HUDEP-2 (cell line): Measurements from ENCODE around the gene EFR3B.
"Not testable (repeated sequence)": the region's sequence is repeated elsewhere in the genome, so short reads cannot be mapped to it uniquely, and the experiment has no call there.

ENCODE experiments used
- DNase-seq, 76 experiments: peaks; one replicate each; lab custom pipeline; 2025; ENCODE audit not compliant: unreplicated experiment in 76 of 76; lab: John Stamatoyannopoulos, UW

EFR3B gene

DNA sequence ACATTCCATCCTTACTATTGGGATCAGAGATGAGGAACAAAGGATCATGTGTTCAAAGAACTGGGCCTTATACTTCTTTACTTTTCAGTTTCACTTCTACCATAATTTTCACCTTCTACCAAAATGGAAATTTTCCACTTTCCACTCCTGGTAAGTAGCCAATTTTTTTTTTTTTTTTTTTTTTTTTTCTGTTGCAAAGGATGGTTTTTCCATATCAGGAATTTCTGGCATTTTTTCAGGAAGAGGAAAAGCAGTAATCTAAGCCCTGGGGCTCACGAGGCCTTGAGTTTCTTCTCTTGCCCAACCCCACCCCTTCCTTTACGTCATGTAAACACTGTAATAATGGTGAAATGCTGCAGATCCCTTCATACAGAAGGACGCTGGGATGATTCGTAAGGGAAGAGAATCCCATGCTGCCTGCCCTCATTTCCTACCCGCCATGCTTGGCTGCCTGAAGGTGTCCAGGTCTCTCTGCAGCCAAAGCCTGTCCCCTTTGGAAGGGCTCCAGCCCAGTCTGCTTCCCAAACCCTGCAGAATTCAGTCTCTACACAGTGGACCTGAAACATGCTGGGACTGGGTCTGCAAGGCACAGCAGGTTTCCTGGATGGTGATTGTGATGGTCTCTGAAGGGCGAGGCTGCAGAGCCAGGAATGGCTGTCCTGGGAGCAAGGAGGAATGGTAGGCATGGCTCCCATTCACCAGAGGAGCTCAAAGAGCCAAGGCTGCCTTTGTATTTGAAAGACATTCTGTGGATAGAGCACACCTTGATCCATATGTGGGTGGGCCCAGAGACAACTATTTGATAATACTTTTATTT lies 57.0 kb downstream of the EFR3B start:
- DNase-seq: no peak

DNA sequence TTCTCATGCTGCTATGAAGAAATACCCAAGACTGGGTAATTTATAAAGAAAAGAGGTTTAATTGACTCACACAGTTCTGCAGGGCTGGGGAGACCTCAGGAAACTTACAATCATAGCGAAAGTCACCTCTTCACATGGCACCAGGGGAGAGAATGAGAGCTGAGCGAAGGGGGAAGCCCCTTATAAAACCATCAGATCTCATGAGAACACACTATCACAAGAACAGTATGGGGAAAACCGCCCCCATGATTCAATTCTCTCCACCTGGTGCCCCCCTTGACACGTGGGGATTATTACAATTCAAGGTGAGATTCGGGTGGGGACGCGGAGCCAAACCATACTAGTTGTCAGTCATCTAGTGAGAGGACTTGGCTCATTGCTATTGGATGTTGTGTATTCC lies 60.5 kb downstream of the EFR3B start:
- not testable (repeated sequence) for DNase-seq

DNA sequence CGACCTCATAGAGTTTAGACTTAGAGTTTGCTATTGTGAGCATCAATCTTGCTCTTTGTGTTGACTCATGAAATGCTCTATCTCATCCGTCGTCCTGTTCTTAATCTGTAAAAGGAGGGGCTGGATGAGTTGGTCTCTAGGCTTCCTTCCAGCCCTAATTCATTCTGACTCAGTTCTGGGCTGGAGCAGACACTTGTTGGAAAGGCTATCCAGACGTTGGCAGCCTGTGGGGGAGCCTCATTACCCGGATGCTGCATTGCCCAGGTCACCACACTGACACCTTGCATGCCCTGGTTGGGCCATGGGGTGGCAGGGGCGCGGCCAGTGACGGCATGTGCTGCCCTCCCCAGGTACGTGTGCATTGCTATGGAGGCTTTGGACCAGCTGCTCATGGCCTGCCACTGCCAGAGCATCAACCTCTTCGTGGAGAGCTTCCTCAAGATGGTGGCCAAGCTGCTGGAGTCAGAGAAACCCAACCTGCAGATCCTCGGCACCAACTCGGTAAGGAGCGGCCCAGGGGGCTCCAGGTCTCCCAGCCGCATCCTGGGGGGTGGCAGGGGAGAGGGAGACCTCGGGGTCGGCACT lies 61.5 kb downstream of the EFR3B start:
- no peak for DNase-seq

DNA sequence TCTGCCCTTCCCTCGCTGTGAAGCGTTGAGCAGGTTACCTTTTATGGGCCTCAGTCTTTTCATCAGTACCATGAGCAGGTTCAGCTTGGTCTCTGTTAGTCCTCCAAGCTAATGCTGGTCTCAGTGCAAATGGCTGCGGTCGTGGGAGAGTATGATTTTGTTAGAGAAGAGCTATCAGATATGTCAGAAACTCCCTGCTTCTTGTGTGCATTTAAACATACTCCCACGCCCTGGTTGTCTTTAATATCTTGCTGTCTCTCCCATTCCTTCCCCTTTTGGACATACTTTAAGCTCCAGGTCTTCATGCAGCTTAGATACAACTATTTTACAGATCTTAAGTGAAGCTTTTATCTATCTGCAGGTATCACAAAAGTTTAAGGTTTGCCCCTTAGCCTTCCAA lies 62.9 kb downstream of the EFR3B start:
- no peak for DNase-seq

DNA sequence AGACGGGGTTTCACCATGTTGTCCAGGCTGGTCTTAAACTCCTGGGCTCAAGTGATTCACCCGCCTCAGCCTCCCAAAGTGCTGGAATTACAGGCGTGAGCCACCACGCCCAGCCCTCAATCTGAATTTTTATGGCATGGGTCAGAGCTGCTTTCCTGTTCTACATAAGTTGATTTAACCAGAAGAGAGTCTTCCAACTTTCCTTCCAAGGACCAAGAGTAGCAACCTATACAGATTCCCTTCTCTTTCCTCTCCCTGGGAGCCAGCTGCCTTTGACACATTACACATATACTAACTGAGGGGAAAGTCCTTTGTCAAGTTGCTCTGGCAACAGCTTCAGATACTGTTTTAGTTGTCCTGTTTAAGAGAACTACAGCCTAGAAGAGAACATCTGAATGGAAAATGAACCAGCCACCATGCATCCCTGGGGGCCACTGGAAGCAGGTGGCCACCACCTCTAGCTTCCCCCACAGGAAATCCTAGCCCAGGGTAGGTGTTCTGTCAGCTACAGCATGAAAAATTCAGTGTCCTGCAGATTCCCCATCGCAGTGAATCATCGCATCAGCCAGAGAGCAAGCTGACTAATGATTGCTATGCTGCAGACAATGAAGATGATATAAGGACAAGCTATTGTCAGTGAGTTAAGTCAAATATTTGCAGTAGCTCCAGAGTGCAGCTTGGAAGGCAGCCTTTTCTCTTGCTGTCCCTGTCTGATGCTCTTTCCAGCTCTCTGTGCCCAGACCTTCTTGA lies 63.6 kb downstream of the EFR3B start:
- no peak for DNase-seq

DNA sequence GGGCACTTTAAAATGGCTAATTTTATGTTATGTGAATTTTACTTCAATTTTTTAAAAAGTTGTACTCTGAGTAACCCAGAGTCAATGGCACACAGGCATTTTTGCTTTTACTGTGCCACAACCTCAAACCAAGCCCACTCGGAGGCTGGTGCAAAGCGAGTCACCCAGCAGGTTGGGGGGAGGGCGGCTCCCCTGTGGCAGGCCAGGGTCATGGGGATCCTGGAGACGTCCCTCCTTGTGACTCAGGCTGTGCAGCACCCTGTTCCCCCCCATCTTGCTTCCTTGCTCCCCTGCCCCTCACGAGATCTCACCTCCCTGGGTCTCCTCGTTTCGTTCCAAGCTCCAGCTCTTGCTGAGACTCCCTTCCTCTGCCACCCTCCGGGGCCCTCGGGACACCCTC lies 67.9 kb downstream of the EFR3B start:
- no peak for DNase-seq

DNA sequence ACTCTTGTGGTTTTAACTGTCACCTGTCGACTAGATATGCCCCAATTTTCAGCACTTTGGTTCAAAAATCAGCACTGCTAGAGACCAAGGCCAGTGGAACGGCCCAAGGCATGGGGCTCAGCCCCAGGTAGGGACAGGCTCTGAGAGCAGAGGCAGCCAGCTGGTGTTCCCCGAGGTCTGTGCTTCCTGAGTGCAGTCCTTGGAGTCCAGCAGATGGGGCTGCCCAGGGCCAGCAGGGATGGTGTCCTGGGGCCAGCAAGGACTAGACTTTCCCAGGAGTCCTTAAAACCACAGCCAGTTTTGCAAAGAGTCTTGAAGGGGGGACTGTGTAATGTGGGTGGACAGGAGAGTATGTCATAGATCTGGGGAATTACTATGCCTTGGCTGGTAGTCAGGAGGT lies 70.2 kb downstream of the EFR3B start:
- no peak for DNase-seq

DNA sequence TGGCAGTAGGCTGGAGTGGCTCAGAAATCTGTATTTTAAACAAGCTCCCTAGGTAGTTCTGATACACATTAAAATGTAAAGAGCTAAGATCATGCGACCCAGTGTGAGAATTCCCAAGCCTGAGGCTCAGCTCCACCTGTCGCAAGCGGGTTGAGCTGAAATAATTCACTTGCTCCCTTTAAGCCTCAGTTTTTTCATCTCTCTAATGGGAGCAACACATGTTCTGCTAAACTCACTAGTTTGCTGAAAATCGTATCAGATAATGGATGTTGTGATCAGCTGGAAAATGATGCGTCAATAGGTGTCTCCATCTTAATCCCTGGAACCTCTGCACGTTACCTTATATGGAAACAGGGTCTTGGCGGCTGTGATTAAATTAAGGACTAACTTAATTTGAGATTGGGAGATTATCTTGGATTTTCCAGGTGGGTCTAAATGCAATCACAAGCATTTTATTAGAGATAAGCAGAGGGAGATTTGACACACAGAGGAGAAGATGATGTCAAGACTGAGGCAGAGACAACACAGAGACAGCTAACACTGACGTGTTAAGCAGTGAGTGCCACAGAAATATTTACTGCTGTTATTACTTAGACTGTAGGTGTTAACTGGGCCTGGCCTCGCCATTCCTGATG lies 73.5 kb downstream of the EFR3B start:
- no peak for DNase-seq

DNA sequence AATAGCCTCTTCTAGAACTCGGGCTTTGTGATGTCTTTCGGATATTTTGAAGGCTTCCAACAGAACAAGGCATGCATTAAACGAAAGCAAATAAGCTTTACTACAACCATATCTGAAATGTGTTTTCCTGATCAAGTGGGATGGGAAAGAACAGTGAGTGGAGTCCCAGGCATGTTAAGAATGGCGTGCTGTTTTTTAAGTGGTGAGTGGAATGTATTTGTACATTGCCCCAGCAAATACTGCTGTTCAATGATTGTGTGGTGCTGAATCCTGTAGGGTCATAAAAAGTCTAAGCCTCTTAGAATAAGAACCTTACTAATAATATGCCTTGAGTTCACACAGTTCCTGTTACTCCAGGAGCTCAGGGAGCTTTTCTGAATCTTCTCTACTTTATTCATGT lies 74.0 kb downstream of the EFR3B start:
- no peak for DNase-seq

DNA sequence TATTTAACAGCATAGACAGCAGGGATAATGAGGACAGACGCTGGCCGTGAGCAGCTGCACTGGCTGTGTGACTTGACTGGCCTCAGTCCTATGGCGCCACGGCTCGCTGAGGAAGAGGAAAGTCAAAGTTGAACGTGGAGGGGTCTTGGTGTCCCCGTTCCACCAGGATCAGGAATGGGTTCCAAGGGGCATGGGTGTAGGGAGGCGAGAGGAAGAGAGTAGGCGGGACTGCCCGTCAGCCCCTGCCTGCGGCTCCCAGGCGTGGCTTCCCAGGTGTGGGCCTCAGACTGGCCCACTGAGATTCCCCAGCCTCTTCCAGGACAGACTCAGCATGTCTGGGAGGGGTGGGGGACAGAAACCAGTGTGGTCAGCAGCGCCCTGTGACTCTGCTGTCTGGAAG lies 75.1 kb downstream of the EFR3B start:
- no peak for DNase-seq

DNA sequence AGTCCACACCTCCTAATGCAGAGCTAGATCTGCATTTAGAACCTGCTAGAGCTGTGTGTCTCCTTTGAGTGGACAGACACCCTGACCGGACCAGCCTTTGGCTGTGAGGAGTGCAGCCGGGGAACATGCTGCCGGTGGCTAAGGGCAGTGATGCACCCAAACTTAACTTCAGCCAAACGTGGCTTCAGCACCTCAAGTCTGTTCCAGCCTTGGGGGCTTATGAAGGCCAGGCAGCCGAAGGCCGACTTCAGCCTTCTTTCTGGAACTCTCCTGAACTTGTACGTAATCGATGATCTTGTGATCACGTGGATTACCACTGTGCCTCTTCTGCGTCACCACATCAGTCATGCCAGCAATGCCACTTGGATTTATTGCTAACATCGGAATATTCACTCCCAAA lies 77.4 kb downstream of the EFR3B start:
- no peak for DNase-seq

DNA sequence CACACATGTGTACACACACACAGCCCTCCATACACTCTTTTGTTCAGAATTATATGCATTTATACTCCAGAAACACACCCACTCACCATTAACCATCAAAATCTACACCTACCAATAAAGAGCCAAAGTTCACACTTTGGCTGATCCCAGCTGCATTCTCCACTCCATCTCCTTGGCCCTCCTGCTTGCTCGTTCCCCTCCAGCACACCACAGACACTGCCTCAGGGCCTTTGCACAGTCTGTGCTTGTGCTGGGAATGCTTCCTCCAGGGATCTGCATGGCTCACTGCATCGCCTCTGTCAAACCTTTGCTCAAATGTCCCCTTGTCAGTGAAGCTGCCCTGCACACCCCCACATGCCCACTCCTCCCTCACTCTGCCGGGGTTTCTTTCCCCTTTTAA lies 80.5 kb downstream of the EFR3B start:
- no peak for DNase-seq

DNA sequence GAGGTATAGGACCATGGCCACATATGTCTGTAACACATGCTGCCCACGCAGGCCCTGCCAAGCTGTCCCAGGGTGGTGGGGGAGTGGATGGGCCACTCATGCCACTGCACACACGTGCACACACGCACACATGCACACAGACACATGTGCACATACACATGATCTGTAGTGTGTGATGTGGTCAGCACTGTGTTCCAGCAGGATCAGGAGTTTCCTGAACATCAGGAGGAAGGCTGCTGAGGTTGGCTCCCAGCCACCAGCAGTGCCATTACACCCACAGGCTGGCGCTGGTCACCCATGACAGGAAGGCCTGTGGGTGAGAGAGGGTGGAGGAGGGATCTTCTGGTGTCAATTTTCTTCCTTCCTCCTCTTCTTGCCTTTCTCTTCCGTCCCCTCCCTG lies 81.8 kb downstream of the EFR3B start:
- DNase-seq: no peak

DNA sequence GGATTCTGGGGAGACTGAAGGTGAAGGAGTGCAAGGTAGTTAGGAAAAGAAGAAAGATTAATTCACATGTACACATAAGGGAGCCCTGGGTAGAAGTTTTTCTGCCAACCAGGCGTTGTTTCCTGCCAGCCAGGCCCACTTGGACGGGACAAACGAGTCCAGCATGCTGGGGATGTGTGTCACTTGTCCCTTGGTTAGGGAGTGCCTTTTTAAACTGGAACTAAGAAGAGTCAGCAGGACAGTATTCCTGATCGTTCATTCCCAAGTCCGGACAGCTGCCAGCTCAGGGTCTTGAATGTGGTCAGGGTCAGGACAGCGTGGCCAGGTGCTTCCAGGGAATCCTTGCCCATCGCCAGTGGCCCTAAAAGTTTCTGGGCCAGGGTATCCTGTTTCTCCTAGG lies 83.3 kb downstream of the EFR3B start:
- DNase-seq: no peak

DNA sequence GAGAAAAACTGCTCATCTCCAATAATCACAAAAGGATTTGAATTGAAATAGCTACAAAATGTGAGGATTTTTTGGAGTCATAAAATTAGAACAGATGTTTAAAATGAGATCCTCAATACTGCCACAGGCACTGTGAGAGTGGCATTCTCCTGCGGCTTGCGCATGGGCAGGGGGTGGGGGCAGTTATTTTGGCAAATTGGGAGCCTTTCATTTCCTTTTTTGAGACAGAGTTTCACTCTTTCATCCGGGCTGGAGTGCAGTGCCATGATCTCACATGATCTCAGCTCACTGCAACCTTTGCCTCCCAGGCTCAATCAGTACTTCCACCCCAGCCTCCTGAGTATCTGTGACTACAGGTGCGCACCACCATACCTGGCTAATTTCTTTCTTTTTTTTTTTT lies 84.1 kb downstream of the EFR3B start:
- no peak for DNase-seq

DNA sequence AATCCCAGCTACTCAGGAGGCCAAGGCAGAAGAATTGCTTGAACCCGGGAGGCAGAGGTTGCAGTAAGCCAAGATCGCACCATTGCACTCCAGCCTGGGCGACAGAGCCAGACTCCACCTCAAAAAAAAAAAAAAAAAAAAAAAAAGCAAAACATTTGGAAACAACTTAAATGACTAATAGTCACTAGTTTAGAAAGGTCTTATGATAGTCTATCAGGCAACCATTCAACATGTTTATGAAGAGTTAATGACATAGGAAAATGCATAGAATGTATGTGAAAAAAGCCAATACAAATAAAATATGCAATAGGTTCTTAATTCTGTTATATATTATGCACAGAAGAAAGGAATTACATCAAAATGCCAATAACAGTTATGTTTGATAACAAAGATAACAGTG lies 85.2 kb downstream of the EFR3B start:
- DNase-seq: not testable (repeated sequence)

DNA sequence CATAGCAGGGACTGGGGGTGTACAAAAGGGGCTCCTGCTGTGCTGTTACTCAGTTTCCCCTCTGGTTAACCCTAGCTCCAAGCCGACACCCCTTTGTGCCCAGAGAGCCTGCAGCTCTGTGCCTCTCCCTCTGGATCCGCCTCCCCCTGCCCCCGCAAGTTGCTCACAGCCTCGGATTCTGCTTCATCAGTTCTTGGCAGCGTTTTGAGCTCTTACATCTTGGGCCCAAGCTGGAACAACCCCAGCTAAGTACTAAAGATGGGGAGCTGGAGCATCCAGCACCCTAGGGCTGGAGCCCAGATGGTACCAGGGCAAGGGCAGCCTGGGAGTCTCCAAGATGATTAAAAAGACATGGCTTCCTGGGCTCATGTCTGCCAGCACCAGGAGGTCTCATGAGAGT lies 85.8 kb downstream of the EFR3B start:
- DNase-seq: no peak

DNA sequence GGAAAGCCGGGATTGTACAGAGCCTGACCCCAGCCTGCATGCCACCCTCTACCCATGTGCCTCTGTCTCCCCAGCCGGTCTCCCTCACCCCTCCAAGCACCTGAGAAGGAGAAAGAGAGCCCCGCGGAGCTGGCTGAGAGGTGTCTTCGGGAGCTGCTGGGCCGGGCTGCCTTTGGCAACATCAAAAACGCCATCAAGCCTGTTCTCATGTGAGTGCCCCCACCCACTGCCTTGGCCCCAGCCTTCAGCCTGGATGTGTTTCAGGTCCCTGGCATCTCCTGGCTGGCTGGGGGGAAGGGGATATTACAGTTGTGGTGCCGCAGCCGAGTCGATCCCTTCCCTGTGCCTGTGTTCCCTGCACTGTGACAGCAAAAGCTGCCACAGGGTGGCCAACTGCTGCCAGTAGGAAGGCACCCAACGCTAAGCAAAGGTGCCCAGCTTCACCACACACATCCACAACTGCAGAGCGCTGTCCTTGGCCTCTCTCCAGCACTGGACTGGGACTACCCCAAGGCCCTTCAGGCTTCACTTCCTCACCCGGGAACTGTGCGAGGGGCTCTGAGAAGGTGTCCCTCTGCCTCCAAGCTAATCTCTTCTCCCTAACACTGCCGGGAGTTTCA lies 88.1 kb downstream of the EFR3B start:
- DNase-seq: peak in 4 of 76 experiments; percentile 6 to 23 (median 8)

DNA sequence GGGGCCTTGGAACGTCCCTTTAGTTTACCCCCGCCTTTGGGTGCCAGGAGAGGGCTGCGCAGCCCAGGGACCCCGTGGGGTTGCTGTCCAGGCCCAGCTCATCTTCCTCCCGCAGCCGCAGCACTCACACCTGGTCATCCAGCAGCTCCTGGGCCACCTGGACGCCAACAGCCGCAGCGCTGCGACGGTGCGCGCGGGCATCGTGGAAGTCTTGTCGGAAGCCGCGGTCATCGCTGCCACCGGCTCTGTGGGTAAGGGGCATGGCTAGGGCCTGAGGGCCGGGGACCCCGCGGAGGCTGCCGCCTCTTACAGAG lies 89.3 kb downstream of the EFR3B start:
- DNase-seq: no peak

DNA sequence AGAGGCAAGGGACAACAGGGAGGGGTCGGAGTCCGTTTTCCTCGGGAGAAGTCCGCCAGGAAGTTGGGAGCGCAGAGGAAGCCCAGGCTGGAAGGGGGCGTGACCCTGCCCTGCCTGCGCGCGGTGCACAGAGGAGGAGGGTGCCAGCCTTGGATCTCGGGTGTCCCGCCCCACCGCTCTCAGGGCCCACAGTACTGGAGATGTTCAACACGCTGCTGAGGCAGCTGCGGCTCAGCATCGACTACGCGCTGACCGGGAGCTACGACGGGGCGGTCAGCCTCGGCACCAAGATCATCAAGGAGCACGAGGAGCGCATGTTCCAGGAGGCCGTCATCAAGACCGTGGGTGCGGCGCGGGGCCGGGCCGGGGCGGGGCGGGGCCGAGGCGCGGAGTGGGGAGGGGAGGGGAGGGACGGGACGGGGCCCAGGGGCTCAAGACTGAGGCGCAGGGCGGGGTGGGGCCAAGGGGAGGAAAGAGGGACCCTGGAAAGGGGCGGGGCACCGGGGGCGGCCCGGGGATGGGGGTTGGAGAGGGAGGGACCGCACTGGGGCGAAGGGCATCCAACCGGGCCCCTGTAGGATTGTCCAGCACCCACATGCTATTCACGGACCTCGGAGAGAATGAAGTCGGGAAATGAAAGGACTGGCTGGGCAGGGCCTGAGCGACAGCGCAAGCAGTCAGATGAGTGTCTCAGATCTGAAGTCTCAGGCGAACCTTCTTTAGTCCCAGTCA lies 89.9 kb downstream of the EFR3B start:
- DNase-seq: no peak

DNA sequence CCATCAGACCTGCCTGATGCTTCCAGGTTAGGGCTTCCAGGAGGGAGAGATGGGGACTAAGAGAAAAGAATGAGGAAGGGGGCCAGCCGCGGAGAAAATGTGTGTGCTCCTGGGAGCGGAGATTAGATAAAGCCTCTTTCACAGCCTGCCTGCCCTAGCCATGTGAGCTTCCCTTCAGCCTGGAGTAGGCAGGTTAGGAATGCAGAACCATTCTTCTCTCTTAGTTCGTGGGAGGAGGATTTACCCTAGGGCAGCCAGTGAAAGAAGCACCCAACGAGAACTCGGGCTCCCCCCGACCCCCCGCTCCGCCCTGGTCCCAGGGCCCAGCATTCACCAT lies 90.4 kb downstream of the EFR3B start:
- DNase-seq: peak in 1 of 76 experiments; percentile 8
